Endometrial microvascular endothelial cells (primary cell): ENCODE measurements around the gene NR2F2. TPM values are rescaled to one million over a fixed set of nuclear protein-coding genes. Genes with fewer than 3 reads are reported as not detected.

ENCODE experiments used
- in situ Hi-C: cut with HindIII; loops from 2 replicates; pipeline ENCODE4 v1.10.0; 2017; ENCODE audit warnings: low sequenced_read_pairs, low pct_unique_long_range_greater_than_20kb; ENCODE audit errors: inconsistent ontology term
- total RNA-seq: library from RNA; depleted of rRNA; stranded (reverse); fragments of >200 nt; gene quantifications from one replicate; pipeline ENCODE4 v1.2.3, GENCODE V29; 2015; ENCODE audit errors: inconsistent ontology term

Gene NR2F2
- total RNA-seq, 1 donor from 2014 or later: 13.7 TPM

- in situ Hi-C loops: no loop called here
These were observed 16.0 kb upstream of the NR2F2 start for GRCh38 chr15:96314518-96314917.

- in situ Hi-C loops: no loop called here
These were observed 15.5 kb upstream of the NR2F2 start for GRCh38 chr15:96314963-96315362.

- in situ Hi-C loops: no loop called here
These were observed 13.4 kb upstream of the NR2F2 start for GRCh38 chr15:96316953-96317629.

- in situ Hi-C loops: no loop called here
These were observed 10.4 kb upstream of the NR2F2 start for GRCh38 chr15:96320107-96320506.

- in situ Hi-C loops: no loop called here
These were observed 9.5 kb upstream of the NR2F2 start for GRCh38 chr15:96320703-96321638.

GRCh38 chr15:96321639-96322535 is 8.6 kb upstream of the NR2F2 start:
- in situ Hi-C loops: no loop called here

GRCh38 chr15:96322536-96323318 is 7.8 kb upstream of the NR2F2 start:
- in situ Hi-C loops: no loop called here

GRCh38 chr15:96323319-96324145 is 7.0 kb upstream of the NR2F2 start:
- in situ Hi-C loops: no loop called here

GRCh38 chr15:96324192-96324895 is 6.2 kb upstream of the NR2F2 start:
- in situ Hi-C loops: no loop called here

- in situ Hi-C loops: loop anchor here (5.0 to 25.0 kb wide), 7 partner anchors 288 to 1663 kb away; no protein-coding TSS in a partner anchor
These were observed 5.5 kb upstream of the NR2F2 start for GRCh38 chr15:96324940-96325540.

GRCh38 chr15:96325541-96326327 is 4.8 kb upstream of the NR2F2 start:
- in situ Hi-C loops: loop anchor here (5.0 to 25.0 kb wide), 7 partner anchors 288 to 1663 kb away; no protein-coding TSS in a partner anchor

- in situ Hi-C loops: loop anchor here (5.0 to 25.0 kb wide), 7 partner anchors 289 to 1664 kb away; no protein-coding TSS in a partner anchor
These were observed 4.0 kb upstream of the NR2F2 start for GRCh38 chr15:96326328-96327154.

GRCh38 chr15:96327155-96327741 is 3.3 kb upstream of the NR2F2 start:
- in situ Hi-C loops: loop anchor here (5.0 to 25.0 kb wide), 7 partner anchors 290 to 1665 kb away; no protein-coding TSS in a partner anchor

GRCh38 chr15:96328181-96328876 is 2.2 kb upstream of the NR2F2 start:
- in situ Hi-C loops: loop anchor here (5.0 to 25.0 kb wide), 7 partner anchors 291 to 1666 kb away; no protein-coding TSS in a partner anchor
